Measurements from ENCODE around the gene JAZF1. TPM values are rescaled to one million over a fixed set of nuclear protein-coding genes. Genes with fewer than 3 reads are reported as not detected.
A peak's percentile ranks its signal among the peaks of the same experiment; 100 is the strongest.
"Not testable (repeated sequence)": the region's sequence is repeated elsewhere in the genome, so short reads cannot be mapped to it uniquely, and the experiment has no call there.

JAZF1 gene
- total and polyA plus RNA-seq, 2 of the 4 experiments (the other 2 are of a cell fraction): 8.4 to 10.5 TPM

DNA sequence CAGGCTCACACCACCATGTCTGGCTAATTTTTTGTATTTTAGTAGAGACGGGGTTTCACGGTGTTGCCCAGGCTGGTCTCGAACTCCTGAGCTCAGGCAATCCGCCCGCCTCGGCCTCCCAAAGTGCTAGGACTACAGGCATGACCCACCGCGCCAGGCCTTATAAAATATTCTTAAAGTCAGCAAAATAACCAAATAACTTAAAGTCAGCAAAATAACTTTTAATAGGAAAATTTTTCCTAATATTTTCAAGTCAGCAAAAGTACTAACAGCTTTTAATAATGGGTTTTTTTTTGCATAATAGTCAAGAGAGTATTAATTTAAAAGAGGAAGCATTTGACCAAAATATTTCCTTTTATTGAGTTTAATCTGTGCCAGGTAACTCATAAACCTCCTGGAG is 258.2 kb downstream of the JAZF1 start:
- H2AFZ ChIP-seq (replicated peaks; ENCODE audit: low read length, poor library complexity); H2BK15ac ChIP-seq (ENCODE audit: low read depth, low read length); CTCF ChIA-PET; H3K56ac ChIP-seq (ENCODE audit: extremely low read depth, insufficient read depth, low read length); H2BK120ac ChIP-seq (ENCODE audit: low read depth, low read length); H2BK20ac ChIP-seq (ENCODE audit: low read depth, low read length); ATAC-seq (ENCODE audit: low read depth); DNase-seq; H3K4me2 ChIP-seq (ENCODE audit: low read depth, low read length); H3K36me3 ChIP-seq (ENCODE audit: control insufficient read depth, insufficient read depth, low read length); H3K23ac ChIP-seq (ENCODE audit: low read depth, low read length); H3K4me3 ChIP-seq (ENCODE audit: insufficient read depth, low read depth, low read length); H3K9me3 ChIP-seq (ENCODE audit: control insufficient read depth, insufficient read depth, low read length); BruUV-seq (replicated peaks); H2AK5ac ChIP-seq (ENCODE audit: low read depth, low read length); H4K8ac ChIP-seq (ENCODE audit: low read depth in 2 of 2, low read length in 2 of 2); H3K4ac ChIP-seq (ENCODE audit: low read depth, low read length); H3K18ac ChIP-seq (ENCODE audit: low read depth, low read length); H3K27ac ChIP-seq (ENCODE audit: insufficient read depth, low read length); H2BK5ac ChIP-seq (ENCODE audit: low read depth, low read length, poor library complexity, severe bottlenecking); H2AK9ac ChIP-seq (replicated peaks; ENCODE audit: low read depth, low read length, poor library complexity); H3K14ac ChIP-seq (replicated peaks; ENCODE audit: low read depth, low read length); H4K91ac ChIP-seq (ENCODE audit: insufficient read depth, low read depth, low read length); dilution Hi-C loops (cut with HindIII; ENCODE audit: low sequenced_read_pairs, unreplicated experiment); H3K9ac ChIP-seq (ENCODE audit: low read depth, low read length); POLR2A ChIA-PET (ENCODE audit: unreplicated experiment); H3K27me3 ChIP-seq (ENCODE audit: control insufficient read depth, insufficient read depth, low read length); H4K5ac ChIP-seq (ENCODE audit: low read depth, low read length): not testable (repeated sequence)
- in situ Hi-C loops (cut with MboI; ENCODE audit: low sequenced_read_pairs) (loop anchor here (5.0 kb wide), 1 partner anchor 725 kb away; no protein-coding TSS in a partner anchor), intact Hi-C loops (cut with micrococcal nuclease) (loop anchor here (5.0 kb wide), 3 partner anchors 140 to 170 kb away; no protein-coding TSS in a partner anchor)
- H3K79me1 ChIP-seq (ENCODE audit: low read depth in 1 of 2, low read length in 2 of 2): peaks cover 19 to 44% of the 10 kb centered on the region in 2 experiments
- peaks cover 13% of the 10 kb centered on the region for H3K9me1 ChIP-seq (ENCODE audit: insufficient read depth, low read length)
- H4K20me1 ChIP-seq (ENCODE audit: insufficient read depth, low read length): peaks cover 11% of the 10 kb centered on the region; the same call in 1 of the 2 replicates
- peaks cover 17% of the 10 kb centered on the region for H3K4me1 ChIP-seq (ENCODE audit: control insufficient read depth, insufficient read depth, low read length)
- no CpG with 5 or more reads among the region's 8 CpGs for WGBS, 2 experiments (ENCODE audit: extremely low coverage in 2 of 2, insufficient read length in 1 of 2)
- peak; percentile 43; the same call in 1 of the 2 replicates for TF ChIP-seq MAFK (IDR thresholded peaks at IDR 0.05; ENCODE audit: low read depth, low read length)

Data from IMR-90 (cell line).